GM21390 (cell line): ENCODE measurements around the gene RBM20.
"Not testable (repeated sequence)": the region's sequence is repeated elsewhere in the genome, so short reads cannot be mapped to it uniquely, and the experiment has no call there.

Experiments used
- ATAC-seq: cut with Tn5 transposase; IDR thresholded peaks from one replicate; pipeline ENCODE4 v1.9.1; 2021; ENCODE audit not compliant: unreplicated experiment

The RBM20 gene

DNA sequence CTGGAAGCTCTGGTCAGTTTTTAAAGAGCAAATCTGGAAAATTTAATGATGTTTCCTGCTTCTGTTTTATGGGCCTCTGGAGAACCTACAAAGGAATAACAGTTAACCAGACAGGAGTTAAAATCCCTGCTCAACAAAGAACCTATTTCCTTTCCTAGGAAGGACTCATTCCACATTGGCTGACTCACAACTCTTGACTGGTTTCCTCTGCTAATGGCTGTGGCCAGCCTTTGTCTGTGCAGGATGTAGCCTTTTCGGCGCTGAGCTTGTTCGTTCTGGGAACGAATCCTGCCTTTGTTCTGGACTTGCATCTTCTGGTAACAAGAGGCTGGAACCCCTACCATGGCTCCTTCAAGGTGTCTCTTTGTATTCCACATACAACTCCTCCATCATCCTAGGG is 114.8 kb downstream of the RBM20 start:
- no peak for ATAC-seq

DNA sequence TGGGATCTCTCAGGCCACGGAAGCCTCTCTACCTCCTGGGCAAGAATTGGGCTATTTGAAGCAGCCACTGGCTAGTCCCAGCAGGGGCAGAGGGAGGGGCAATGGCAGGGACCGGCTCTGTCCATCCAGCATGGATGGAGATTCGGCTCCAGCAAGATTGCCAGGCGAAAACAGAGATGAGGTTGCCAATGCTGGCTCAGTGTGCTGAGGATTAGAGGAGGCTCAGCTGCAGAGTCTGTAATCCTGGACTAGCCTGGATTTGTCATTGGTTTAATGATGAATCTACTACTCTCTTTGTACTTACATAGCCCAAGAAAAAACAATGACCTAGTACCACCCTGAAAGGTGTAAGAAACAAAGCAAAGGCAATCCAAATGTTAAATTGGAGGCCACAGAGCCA is 115.4 kb downstream of the RBM20 start:
- ATAC-seq = no peak

DNA sequence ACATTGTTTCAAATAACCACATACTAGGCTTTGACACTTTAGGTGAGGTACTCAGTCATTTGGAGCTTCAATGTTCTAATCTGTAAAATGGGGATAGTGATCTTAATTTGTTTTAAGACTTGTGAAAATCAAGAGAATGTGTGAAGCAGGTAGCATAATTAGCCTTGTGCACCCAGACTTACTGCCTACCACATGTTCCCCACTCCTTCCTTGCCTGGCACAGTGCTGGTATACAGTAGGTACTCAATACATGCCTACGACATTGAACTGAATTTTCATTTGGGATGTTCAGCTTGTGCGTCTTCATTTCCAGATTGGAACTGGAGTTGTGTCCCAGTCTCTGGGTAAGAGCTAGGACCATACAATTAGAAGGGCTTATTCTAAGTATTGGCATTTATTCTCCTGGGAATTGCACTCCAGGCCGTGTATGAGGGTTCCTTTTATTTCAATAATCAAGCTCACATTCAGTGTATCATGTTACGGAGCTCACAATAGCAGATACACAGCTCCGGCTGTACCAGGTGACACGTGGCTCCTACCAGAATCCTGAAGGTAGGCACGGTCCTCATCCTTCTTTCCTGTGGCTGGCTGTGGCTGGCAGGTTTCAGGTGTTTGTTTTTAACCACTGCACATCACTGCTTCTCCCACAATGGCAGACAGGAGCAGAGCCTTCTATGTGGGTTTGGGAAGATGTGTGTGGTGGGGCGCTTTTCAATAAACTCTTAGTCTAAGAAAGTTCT is 118.1 kb downstream of the RBM20 start:
- no peak for ATAC-seq

DNA sequence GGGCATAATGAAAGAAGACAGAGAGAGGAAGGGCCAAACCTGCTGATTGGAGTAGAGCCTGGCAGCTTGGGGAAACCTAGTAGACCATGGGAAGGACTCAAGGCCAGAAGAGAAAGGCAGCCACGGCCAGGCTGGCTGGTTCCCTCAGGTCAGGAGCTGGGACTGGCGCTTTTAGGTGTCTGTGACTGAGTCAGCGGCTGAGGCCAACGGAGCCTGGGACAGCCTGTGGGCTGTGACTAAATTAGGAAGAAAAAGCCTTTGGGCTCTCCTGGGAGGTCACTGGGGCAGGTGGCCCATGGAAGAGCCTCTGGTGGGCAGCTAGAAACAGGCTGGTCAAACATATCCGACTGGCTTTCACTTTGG is 118.7 kb downstream of the RBM20 start:
- ATAC-seq = no peak

DNA sequence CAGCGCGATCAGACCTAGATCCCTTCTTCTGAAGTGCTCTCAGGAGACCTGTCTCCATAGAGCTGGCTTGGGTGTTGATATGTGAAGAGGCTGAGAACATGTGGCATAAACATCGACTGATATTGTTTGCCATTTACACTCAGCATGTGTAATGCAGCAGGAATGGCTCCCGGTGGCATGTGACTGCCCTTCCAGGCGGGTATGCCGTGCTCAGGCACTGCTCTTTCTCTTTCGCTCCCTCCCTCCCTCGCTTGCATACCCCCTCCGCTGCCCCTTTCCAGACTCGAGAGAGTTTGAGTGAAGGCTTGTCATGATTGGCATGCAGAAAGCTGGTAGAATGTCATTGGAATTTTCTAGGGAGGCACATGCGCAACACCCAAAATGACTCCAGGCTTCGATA is 120.2 kb downstream of the RBM20 start:
- no peak for ATAC-seq

DNA sequence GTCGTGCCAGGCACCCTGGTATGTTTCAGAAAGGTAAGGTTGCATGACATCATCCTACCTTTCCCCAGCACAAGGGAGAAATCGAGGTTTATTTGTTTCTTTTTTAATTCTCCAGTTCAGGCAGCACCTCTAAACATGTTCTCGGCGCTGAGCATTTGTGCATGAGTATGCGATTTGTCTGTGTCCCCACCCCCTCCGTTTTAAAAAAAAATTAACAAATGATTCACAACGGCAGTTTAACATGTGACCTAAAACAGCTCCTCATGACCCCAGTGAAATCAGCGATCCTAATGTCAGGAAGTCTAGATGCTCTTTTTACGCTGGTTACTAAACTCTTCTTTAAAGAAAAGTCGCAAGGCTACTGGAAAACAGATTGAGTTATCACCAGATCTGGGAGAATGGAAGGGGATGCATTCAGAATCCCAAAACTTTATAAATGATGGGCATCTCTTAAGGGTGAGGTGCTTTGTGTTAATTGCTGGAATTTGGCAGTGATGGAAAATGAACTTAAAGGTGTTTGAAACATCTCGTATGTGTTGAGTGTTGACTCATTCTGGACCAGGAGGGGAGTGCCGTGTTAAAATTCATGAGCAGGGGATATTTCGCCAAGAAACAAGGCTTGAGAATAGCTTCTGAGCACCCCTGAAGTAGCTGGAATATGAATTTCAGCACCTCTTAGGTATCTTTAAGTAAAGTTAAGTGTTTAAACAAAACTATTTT is 120.8 kb downstream of the RBM20 start:
- ATAC-seq = no peak

DNA sequence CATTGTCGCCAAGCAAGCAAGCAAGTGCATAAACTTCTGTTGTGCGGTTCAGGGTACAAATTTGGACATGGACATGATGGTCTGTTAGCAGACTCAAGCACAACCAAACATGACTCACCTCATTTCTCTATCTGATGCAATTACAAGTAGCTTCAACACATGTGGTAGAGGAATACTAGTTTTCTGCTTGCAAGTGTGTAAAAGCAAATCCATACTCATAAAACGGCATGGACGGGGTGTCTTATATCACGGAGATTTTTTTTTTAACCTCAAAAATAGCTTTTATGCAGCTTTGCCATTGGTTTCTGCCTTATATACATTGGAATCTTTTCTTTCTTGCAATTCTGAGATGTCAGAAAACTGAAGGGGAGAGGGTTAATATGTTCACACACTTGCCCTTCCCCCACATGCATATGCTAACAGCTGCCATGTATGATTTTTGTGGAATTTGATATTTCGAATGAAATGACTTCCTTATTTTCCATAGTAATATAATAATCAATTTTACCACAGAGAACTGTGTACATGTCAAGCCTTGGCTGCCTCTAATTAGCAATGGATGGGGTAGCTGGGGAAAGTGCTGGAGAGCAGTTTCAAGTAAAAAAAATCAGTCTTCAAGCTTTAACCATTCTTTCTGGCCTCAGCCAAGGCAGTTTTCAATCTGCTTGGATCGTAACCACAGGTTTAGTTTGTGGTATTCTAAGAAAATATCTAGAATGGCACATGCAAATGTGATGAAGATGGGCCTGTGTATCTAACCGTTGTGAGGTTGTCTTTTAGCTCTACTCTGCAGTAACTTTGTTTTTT is 121.6 kb downstream of the RBM20 start:
- ATAC-seq = no peak

DNA sequence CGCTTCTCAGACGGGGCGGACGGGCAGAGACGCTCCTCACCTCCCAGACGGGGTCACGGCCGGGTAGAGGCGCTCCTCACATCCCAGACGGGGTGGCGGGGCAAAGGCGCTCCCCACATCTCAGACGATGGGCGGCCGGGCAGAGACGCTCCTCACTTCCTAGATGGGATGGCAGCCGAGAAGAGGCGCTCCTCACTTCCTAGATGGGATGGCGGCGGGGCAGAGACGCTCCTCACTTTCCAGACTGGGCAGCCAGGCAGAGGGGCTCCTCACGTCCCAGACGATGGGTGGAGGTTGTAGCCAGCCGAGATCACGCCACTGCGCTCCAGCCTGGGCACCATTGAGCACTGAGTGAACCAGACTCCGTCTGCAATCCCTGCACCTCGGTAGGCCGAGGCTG is 123.5 kb downstream of the RBM20 start:
- not testable (repeated sequence) for ATAC-seq

DNA sequence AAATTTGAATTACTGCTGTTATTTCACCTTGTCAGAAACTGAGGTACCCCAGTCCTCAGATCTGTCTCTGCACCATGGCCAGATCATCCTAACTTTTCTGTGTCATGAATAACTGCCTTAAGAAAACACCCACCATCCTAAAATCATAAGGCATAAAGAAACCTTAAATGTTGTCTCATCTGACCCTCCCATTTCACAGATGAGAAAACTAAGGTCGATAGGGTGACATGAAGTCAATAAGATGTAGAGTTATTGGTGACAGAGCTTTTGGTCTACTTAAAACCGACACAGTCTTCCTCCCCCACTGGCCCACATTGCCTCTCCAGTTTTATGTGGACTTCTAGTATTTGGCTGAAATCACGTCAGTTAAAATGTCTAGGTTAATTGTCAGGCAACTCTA is 126.1 kb downstream of the RBM20 start:
- ATAC-seq = no peak

DNA sequence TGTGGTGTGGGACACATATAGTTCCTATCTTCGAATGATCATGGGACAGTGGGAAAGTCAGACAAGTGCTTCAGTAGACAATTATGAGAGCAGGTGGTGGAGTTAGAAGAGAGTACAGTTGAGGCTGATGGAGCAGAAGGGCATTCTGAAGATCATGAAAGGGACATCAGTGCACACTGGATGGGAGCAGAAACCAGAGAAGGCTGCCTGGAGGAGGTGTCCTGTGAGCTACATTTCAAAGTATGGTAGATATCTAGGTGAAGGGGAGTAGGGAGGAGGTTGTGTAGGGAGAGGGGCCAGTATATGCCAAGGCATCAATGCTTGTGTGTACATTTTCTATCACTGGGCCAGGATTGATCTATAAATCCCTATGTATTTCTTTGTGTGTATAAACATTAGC is 127.3 kb downstream of the RBM20 start:
- no peak for ATAC-seq

DNA sequence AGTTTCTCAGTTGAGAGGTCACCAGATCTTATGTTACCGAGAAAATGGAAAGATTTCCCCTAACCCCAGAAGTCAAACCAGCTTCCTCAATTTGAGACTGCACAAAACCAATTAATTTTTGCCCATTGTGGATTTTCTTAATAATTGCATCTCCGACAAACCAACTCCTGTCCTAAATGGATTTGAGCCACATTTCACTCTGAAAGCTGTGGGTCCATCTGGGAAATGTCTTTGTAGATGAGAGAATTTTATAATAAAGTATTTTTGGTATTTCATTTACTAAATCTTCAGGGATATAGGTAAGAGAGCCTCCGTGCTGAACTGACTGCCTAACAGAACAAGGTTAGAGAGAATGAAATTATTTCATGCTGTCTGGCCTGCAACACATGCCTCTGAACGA is 127.9 kb downstream of the RBM20 start:
- no peak for ATAC-seq

DNA sequence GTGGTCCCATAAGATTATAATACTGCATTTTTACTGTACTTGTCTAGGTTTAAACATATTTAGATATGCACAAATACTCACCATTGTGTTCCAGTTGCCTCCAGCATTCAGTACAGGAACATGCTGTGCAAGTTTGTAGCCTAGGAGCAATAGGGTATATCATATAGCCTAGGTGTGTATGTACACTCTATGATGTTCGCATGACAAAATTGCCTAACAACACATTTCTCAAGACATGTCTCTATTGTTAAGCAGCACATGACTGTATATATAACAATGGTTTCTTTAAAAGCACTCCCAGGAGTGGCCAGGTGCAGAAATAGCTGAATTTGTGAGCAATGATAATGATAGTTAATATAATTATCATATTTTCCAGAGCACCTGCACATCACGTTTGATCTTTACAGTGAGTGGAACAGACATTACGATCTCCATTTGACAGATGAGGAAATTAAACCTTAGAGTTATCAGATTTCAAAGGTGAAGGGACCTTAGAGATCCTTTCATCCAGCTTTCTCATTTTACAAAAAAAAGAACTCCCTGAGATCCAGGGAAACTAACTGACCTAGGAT is 128.4 kb downstream of the RBM20 start:
- ATAC-seq = no peak

DNA sequence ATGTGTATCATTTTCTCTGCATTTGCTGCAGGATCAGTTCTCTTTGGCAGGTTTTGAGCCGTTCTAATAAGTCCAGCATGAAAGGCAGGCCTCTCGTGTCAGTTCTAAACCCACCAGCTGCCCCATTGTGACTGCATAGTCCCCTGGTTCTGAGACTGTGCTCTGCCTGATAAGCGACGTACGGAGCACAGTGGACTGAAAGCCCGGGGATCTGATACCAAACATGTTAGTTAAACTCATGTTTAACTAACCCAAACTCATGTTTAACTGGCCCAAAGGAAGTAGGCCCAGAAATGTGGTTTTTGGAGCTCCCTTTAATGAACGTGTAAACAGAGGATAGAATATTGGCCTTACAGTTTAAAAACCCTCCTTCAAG is 129.5 kb downstream of the RBM20 start:
- ATAC-seq = no peak

DNA sequence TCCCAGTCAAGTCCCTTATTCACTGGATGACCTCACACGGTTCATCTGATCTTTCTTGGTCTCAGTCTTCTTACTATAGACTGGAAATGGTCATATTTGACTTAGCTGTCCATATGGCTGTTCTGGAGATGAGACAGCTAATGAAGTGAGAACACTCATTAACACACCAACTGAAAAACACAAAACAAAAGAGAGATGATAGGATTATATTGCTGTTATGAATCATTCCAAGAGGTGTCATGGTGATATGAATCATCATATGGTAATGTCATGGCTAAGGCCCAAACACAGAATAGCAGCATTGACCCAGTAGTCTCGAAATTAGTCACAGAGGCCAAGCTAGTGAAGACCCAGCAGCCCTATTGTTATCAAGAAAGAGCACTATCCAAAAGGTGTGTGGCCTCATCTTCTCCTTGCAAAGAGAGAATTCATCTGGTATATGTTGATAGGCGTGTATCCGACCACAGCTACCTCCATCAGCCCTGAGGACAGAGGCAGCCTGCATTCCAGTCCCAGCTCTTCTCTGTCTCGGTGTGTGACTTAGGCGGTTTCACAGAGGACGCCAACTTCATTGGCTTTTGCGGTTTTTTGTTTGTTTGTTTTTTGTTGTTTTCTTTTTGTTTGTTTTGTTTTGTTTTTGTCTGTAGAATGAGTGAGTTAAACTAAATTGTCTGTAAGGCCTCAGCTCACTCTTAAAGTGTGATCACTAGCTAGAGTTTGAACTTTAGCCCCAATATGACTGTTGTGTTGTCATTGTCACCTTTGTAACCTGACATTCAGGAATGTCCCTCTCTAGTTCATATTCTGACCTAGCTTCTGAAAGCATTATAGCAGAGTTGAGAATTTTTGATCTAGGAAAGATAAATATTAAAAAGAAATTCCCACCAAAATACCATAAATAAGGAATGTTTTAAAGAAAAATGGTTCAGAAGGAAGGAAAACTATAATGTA is 130.2 kb downstream of the RBM20 start:
- ATAC-seq = peak; percentile 96

DNA sequence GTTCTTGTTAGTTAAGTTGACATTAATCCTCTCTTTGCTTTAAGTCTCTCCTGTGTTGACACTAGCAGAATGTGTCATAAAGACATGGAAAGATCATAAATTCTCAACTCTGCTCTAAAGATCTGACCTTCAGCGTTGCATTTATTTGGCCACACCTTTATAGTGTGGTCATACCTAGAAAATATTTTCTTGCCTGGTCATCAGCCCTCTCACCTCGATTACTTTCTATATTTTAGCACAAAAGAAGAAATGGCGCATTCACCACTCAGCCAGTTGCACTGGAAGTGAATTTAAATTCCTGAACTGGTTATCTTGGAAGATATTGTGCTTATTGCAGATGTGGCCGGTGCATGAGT is 130.9 kb downstream of the RBM20 start:
- no peak for ATAC-seq

DNA sequence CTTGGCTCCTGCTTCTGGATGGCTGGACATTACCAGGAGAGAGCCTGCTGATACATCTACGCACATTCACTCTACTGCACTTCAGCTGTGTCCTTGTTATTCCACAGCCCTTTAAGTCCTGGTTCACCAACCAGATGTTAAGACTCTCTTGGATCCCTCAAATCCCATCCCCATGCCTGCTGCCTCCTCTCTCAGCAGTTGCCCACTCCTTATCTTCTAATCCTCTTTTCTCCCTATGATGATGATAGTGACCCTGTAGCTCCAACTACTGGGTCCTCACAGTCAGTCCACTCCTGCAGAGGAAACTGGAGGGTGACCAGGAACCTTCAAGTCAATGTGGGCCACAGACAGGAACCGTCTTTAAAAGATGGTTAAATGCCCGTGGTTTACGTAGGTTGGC is 131.3 kb downstream of the RBM20 start:
- no peak for ATAC-seq

DNA sequence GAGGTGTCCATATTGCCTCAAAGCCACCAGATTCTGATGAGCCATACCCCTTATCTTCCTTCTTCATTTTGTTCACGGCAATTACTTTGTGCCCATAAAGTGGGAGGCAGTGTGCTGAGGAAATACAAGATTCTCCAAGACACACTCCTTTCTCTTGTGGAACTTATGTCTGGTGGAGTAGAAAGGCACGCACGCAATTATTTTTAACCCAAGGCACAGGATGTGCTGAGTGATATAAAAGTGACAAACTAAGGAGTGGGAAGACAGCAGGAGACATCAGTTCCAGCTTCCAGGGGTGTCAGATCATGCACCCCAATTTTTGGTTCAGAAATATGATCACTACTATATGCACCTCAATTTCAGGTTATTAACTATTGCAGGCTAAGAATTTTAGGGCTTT is 132.9 kb downstream of the RBM20 start:
- ATAC-seq = no peak

DNA sequence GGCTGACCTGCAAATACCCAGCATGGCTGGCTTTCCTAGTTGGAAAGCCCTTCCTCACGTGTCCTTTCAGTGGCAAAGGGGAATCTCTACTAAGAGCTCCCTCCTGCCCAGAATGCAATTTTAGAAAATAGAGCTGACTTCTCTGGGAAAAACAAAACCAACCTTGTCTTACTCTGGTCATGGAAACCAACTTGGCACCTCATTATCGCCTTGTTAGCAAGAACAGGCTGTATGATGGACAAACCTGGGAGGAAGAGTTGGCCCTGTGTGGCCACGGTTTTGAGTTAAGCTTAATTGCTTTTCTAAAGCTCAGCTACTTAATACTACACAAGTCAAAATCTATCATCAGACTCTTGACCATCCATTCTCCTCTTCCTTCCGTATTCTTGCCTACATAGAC is 133.5 kb downstream of the RBM20 start:
- ATAC-seq = no peak

DNA sequence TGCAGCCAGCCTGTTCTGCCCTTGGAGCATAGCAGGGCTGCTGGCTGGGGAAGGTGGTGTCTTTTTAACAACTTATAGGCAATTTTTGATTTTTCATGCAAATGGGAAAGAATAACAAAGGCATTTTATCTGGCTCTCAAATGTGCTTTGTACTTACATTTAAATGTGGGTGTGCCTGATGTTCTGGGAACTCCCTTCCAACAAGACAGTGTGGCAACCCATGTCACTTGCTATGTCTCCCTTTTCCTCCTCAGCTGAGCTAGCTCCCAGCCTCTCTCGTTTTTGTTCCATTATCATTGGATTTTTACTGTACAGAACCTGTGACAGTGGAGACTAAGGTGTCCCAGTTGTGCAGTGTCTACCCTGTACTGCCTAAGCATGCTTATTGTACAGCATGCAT is 134.1 kb downstream of the RBM20 start:
- ATAC-seq = no peak

DNA sequence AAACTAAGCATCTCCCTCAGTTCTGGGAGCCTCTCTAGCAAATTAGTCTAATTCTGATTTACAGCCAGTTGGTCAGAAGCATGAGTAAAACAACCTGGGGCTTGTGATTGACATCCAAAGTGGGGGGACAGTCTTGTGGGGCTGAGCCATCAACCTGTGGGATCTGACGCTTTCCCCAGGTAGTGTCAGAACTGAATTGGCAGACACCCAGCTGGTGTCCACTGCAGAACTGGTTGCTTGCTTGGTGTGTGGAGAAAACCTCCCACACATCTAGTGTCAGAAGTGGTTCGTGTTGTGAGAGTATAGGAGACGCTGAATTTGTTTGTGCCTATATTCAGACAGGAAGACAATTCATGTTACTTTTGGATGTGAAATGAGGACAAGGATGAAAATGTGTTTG is 135.4 kb downstream of the RBM20 start:
- no peak for ATAC-seq

DNA sequence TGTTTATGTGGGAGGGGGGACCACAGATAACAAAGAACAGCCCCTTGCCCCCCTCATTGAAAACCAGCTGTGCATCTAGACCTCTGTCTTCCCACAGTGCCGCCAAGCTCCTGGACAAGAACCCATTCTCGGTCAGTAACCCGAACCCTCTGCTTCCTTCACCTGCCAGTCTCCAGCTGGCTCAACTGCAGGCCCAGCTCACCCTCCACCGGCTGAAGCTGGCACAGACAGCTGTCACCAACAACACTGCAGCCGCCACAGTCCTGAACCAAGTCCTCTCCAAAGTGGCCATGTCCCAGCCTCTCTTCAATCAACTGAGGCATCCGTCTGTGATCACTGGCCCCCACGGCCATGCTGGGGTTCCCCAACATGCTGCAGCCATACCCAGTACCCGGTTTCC is 136.6 kb downstream of the RBM20 start:
- no peak for ATAC-seq
